Upper lobe of left lung (tissue), 4 donors: ENCODE measurements around the gene RENBP.

ENCODE experiments used
- EP300 ChIP-seq, 4 donors: sonication (generic); formaldehyde crosslinking; IDR thresholded peaks; one replicate each; pipeline ENCODE4 v1.5.1; 2017; ENCODE audit warnings: antibody characterized with exemption in 4 of 4, control low read depth in 2 of 4
- POLR2A ChIP-seq, 4 donors: fragments of 450-650 bp; IDR thresholded peaks; one replicate each; pipeline ENCODE4 v1.5.1; 2016 to 2017; ENCODE audit warnings: antibody characterized with exemption in 4 of 4, mild to moderate bottlenecking in 2 of 4
- POLR2AphosphoS5 ChIP-seq, 2 donors: sonication (generic); formaldehyde crosslinking; IDR thresholded peaks; one replicate each; pipeline ENCODE4 v1.5.1; 2017; ENCODE audit warnings: antibody characterized with exemption in 2 of 2
- TF ChIP-seq, protein P1 (sequence below), 6 experiments: fragments of 450-650 bp in 4 of 6; fragments of 200-600 bp in 2 of 6; sonication (generic) in 2 of 6; IDR thresholded peaks; one replicate each; pipeline ENCODE4 v1.5.1; 2016 to 2019; ENCODE audit warnings: antibody characterized with exemption in 6 of 6

DNA sequence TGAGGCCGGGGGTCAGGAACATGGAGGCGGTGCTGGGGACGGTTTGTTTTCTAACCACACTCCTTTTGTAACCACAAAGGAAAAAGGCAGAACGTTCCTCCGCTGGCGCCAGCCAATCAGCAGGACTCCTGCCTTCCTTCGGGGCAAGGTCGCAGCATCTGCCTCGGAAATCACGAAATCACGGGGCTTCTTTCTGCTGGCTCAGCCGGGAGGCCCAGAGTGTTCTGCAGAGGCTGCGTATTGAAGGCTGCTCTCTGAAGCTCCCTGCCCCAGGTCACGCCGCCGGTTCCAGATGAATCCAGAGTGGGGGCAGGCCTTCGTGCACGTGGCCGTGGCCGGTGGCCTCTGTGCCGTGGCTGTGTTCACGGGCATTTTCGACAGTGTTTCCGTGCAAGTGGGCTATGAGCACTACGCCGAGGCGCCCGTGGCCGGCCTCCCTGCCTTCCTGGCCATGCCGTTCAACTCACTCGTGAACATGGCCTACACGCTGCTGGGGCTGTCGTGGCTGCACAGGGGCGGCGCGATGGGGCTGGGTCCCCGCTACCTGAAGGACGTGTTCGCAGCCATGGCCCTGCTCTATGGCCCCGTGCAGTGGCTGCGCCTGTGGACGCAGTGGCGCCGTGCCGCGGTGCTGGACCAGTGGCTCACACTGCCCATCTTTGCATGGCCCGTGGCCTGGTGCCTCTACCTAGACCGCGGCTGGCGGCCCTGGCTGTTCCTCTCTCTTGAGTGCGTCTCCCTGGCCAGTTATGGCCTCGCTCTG lies 37.5 kb upstream of the RENBP start:
- TF ChIP-seq, protein P1, sequence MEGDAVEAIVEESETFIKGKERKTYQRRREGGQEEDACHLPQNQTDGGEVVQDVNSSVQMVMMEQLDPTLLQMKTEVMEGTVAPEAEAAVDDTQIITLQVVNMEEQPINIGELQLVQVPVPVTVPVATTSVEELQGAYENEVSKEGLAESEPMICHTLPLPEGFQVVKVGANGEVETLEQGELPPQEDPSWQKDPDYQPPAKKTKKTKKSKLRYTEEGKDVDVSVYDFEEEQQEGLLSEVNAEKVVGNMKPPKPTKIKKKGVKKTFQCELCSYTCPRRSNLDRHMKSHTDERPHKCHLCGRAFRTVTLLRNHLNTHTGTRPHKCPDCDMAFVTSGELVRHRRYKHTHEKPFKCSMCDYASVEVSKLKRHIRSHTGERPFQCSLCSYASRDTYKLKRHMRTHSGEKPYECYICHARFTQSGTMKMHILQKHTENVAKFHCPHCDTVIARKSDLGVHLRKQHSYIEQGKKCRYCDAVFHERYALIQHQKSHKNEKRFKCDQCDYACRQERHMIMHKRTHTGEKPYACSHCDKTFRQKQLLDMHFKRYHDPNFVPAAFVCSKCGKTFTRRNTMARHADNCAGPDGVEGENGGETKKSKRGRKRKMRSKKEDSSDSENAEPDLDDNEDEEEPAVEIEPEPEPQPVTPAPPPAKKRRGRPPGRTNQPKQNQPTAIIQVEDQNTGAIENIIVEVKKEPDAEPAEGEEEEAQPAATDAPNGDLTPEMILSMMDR (IDR thresholded peaks at IDR 0.05) = no peak
- TF ChIP-seq POLR2A (IDR thresholded peaks at IDR 0.05) = peak in 1 of 4 donors; percentile 42
- TF ChIP-seq POLR2AphosphoS5 (IDR thresholded peaks at IDR 0.05) = peak in 1 of 2 donors; percentile 15
- TF ChIP-seq EP300 (IDR thresholded peaks at IDR 0.05) = no peak
